HL-60/S4 treated with retinoic acid at 250 ng/mL for 4 days and 3 days (cell line): ENCODE measurements around the gene ZFP90.
"Not testable (repeated sequence)": the region's sequence is repeated elsewhere in the genome, so short reads cannot be mapped to it uniquely, and the experiment has no call there.

Experiments used
- in situ Hi-C: fragments of 300-500 bp; cut with MboI; formaldehyde crosslinking; loops from 2 replicates; pipeline ENCODE4 v1.7.0; 2022; ENCODE audit warnings: low sequenced_read_pairs

ZFP90 gene

DNA sequence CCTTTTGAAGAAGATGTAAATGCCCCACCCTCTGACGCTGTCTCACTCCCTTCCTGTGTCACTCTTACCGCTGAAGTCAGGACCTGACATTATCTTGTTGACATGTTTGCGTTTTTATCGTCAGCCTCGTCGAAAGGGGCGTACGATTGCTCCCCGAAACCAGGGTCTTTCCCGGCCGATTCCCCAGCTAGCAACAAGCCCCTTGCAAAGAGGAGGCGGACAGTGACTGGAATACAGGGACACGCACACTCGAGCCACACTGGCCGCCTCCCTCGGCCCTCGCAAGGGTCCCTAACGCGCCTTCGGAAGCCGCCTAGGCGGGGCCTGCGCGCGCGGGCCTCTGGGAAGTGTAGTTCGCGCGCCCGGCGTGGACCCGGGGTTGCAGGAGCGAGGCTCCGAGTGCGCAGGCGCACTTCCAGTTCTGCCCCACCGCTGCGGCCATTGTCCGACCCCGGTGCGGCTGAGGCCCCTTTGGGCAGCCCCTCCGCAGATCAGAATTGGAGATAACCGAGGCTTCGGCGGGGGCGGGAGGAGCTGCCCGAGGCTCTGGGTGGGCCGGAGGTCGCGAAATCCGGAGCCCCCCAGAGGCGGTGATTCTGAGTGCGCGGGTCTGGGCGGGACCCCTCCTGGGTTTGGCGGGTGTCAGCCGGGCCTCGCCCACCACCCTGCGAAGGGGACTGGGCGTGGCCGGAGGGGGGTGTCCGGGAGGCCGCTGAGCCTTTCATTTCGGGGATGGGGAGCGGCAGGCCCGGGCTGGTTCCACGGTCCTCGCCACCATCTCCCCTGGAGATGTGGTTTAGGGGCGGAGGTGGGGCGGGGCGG lies at the start of gene ZFP90:
Gene ZFP90 (plus strand): TSS at position 412 of the 822 bp plus-strand sequence. CDS start 502 bp downstream, outside the sequence.
- in situ Hi-C loops = loop anchor here (25.0 kb wide), 1 partner anchor 573 kb away; the partner anchor contains the start of gene HAS3

DNA sequence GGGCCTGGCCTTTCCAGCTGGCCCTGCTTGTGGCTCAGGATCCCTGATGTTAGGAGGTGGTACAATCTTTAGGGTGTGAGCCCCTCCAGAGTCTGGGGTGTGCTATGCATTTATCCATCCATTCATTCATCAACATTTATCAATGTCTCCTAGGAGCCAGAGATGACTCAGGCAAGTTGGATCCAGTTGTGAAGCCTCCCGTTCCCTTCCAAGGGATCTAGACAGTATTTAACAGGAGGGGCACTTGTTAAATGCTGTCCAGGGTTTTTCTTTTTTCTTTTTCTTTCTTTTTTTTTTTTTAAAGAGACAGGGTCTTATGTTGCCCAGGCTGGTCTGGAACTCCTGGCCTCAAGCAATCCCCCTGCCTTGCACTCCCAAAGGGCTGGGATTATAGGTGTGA lies 48.7 kb upstream of the ZFP90 start:
- in situ Hi-C loops = no loop called here

DNA sequence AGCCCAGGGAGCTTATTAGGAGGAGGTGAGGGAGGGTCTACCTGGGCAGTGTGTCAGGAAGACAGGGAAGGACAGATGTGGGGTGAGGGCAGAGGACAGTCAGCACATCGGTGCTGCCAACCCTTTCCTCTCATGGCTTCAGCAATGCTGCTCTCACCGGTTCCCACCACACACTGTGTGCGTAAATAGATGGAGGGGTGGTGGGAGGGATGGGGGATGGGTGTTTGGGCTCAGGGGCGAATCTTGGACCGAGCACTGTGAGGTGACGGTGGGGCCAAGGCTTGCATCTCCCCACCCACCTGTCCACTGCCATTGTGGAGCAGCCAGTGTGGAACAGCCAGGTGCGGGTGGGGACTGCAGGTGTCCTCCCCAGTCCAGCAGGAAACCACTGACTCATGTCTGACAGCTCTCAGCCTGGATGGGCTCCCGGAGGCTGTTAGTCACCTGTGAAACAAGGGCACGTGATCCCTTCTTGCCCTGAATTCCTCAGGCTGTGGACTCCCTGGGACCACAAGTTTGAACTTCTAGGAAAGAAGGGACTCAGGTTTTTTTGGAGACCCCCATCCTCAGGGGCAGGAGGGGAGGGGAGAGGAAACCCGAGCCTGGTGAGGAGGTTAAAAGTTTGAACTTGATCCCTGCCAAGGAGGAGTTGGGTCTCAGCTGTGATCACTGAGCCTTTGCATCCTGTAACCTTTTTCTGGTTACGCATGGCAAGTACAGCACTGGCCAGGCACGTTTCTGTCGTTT lies 48.1 kb upstream of the ZFP90 start:
- in situ Hi-C loops = no loop called here

DNA sequence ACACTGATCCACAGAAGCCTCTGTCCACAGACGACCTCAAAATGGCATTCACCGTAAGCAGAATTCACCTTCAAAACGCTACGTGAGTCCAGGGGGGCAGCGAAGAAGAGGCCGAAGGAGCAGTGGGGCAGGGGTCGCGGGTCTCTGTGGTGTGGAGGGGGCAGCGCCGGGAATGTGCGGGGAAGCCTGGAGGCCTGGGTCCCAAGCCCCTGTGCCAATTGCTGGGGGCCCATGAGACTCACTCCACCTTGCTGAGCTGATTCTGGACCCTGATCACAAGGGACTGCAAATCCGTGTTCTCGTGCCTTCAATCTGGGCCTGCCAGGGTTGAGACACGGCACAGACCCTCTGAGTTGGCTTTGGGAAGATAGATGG lies 47.5 kb upstream of the ZFP90 start:
- in situ Hi-C loops = no loop called here

DNA sequence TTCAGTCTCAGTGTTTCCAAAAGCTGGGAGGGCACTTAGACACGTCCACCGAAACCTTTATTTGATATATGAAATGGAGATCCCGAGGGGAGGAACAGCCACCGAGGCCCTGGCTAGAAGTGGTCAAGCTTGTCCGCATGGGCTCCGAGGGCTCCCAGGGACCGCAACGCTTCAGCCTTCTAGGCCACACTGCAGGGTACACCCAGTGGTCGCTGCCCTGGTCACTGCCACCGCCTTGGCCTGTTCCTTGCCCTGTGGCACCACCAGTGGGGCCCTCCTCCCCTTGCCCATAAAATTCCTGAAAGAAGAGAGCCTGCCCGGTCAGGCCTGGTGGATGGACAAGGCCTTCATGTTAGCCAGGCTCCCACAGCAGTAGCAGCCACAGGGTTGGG lies 46.9 kb upstream of the ZFP90 start:
- in situ Hi-C loops = no loop called here

DNA sequence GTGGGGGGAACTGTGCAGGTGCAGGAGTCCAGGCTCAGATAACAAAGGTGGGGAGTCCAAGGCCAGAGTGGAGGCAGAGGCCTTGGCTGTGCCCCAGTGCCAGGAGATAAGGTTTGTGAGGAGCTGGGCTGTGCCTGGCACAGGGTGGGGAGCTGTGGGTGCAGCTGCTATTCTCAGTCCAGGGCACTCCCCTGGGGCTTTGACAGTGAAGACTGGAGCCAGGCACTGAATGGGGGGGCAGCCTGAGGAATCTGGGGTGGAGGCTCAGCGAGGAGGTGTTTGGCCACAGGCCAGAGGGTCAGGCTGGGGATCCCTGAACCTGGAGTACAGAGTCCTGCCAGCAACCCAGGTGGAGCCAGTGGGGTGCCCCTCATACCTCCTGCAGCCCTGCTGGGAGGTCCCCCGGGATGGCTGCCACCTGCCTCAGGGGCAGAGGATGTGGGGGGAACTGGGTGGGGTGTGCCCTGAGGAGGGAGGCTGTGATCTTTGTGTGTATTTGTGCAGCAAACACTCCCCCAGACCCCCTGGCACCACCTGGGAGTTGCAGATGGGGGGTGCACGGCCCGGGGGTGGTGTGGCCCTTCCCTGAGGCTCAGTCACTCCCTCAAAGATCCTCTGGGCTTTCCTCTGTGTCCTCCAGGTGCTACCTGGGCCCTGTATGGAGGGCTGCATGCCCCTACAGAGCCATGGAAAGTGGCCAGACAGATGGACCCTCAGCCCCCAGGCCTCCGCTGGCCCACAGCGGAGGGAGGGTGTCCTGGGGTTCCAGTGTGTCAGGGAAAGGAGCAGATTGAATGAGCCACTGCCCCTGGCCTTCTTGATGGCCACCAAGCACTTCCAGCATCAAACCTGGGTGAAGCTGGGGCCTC lies 46.3 kb upstream of the ZFP90 start:
- in situ Hi-C loops = no loop called here

DNA sequence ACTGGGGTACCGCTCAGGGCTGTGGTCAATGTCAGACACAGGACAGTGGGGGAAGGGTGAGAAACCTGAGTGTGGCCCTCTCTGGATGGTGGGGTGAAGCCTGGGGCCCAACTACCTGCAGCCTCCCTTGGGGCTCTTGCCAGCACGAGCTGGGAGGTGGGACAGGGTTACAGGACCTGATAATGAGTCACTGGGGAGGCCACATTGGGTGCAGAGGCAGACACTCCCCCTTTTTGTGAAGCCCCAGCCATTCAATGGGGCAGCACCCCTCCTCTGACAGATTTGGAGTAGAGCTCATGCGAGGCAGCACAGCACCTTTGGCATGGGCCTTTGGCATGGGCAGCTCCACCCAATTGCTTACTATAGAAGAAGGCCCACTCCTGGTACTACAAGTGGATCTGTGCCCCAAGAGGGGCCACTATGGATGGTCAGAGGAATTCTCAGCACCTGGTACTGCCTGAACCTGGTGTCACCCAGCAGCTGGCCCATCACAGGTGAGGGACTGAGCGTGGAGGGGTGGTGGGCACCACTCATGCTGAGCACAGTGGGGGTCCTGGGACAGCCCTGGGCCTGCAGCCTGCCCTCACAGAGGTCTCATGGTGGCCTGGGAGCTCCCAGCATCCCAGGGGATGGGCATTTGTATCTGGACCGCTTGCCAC lies 45.5 kb upstream of the ZFP90 start:
- in situ Hi-C loops = no loop called here

DNA sequence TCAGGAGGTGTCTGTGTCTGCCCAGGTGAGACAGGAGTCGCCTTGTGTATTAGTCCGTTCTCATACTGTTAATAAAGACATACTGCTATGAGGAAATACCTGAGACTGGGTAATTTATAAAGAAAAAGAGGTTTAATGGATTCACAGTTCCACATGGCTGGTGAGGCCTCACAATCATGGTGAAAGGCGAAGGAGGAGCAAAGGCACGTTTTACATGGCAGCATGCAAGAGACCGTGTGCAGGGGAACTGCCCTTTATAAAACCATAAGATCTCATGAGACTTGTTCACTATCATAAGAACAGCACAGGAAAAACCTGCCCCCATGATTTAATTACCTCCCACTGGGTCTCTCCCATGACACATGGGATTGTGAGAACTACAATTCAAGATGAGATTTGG lies 44.8 kb upstream of the ZFP90 start:
- in situ Hi-C loops = not testable (repeated sequence)

DNA sequence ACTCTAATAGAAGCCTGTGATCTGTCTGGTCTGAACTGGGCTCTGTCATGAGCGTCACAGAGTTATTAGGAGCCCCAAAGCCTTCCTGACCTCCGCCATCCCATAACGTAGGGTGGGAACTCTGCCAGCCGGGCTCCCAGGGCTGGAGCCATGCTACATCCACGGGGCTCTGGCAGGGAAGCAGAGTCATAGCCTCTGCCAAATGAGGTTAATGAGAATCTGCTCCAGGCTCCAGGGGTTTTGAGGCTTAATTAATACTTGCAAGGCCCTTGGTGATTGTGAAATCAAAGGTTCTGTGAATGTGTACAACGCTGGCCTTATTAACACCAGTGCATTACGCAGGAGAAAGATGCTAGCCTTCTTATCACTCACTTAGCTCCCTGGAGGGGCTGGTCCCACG lies 42.4 kb upstream of the ZFP90 start:
- in situ Hi-C loops = no loop called here

DNA sequence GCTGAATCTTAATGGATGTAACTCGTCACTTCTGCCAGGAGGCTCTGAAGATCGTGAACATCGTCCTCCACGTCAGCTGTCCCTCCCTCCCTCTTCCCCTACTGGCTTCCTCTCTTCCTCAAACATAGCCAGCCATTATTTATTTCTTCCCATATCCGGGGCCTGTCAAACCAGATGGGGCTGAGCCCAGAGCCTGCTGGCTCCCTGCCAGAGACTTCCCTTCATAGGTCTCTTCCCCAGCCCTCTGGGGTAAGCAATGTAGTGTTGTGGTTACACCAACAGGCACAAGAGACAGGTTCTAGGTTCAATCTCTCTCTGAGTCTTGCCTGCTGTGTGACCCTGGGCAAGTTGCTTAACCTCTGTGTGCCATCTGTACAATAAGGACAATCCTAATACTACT lies 40.1 kb upstream of the ZFP90 start:
- in situ Hi-C loops = no loop called here

DNA sequence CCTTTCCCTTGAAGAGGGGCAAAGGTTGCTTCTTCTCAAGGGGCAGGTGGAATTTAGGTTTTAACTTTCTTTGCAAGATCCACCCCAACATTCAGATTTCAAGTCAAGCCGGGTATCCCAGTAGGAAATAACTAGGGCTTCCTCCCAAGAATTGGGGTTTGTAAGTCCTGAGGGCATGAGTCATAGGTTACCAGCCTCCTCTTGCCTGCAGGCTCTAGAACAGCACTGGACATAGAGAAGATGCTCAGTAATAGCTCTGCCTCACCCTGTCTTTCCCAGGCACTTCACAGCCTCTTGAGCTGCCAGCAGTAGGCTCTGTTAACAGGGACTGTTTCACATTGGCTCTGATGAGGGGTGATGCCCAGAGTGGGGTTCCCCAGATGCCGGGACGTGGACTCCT lies 35.8 kb upstream of the ZFP90 start:
- in situ Hi-C loops = no loop called here

DNA sequence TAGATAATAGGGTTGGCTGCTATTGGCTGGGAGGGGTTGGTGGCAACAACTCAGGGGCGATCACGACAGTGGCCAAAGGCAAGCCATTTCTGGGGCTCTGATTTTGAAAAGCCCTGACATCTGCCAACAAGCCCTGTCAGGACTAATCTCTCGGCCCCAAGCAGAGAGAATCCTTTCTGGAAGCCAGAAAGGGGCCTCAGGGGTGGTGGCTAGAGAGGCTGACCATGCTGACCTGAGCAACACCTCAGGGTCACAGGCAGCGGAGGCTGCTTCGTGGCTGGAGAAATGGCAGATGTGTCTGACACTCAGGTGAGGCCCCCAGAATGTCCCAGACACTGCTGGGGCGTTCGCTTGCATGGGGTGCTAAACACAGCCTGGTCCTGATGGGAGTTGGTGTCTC lies 35.0 kb upstream of the ZFP90 start:
- in situ Hi-C loops = no loop called here

DNA sequence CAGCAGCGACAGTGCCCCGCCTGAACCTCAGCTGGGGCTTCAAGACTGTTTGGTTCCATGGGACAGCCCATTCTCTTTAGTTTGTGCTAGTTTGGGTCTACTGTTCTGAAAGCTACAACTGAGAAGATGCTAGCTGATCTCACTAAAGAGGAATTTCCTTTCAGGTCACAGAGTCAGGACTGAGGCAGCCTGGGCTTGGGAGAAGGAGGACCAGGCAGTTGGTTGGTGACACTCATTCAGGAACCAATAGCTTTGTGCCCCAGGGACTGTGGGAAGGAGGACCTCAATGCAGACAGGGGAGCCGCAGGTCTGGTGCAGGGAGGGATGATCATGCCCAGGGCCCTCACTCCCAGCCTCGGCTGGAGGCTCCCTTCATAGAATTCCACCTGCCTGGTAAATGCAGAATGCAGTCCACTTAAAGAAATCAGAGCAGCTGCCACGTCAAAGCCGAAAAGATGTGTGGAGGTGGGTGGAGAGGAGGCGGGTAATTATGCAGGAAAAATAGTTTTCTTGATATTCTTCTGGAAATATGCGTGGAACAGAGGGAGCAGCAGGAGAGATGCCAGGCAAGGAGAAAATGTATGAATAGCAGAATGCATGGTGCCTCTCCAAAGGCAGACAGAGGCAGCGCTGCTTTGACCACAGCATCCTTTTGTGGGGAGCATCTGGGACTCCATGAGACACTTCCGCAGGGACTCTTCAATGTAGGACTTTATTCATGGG lies 32.6 kb upstream of the ZFP90 start:
- in situ Hi-C loops = no loop called here

DNA sequence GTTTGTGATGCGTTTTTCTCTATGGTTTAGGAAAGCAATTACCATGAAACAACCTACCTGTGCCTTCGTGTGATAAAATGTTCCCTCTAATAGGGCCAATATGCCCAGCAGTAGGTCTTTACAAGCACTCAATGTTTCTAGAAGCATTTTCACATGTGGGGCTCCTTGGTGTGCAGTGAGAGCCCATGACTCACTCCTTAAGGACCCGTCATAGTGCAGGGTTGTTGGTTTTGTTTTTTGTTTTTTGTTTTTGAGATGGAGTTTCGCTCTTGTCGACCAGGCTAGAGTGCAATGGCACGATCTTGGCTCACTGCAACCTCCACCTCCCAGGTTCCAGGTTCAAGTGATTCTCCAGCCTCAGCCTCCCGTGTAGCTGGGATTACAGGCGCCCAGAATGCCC lies 31.1 kb upstream of the ZFP90 start:
- in situ Hi-C loops = no loop called here

DNA sequence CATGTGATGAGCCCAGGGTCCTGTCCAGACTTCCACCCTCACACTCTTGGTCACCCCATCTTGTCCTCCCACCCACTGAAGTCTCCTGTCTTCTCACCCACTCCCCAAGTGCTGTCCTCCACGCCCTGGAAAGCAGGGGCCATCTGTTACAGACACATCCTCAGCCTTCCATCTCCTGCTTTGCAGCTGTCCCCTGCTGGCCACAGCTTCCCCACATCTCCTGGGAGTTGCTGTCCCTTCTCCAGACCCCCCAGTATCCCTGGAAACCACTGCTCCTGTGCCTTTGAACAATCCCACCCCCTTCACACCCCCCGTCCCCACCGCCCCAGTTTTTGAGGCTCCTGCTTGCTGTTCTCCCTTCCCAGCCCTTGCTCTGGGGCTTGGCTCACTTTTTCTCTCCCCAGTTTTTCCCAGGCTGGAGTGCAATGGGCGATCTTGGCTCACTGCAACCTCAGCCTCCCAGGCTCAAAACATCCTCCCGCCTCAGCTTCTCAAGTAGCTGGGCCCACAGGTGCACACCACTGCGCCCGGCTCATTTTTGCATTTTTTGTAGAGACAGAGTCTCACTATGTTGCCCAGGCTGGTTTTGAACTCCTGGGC lies 30.4 kb upstream of the ZFP90 start:
- in situ Hi-C loops = no loop called here

DNA sequence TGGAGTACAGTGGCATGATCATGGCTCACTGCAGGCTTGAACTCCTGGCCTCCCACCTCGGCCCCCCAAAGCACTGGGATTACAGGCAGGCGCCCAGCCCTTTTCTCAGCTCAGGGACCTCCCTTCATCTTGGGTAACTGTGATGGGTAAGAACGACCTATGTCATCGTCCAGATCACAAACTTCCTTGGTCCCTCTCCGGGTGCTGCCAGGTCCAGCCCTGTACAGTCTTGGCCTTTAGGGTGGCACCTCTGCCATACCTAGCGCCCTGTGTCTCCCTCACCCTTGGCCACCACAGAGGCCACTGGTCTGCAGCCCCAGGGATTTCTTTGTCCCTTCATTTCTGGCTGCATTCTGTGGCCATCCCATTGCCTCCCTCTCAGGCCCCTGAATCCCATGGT lies 29.7 kb upstream of the ZFP90 start:
- in situ Hi-C loops = no loop called here

DNA sequence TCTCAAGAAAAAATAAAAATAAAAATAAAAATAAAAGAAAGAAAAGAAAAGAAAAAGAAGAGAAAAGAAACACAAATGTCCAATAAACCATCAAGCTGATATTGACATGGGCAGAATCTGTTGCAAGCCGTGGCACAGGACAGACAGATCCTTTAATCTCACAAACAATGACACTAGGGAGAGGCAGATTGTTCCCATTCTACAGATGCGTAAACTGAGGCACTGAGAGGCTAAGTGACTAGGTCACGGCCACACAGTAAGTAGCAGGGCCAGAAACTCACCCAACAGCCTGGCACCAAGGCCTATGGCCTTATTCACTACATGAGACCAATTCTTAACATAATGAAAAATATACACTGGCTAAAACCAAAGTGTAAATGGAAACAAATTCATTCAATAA lies 28.3 kb upstream of the ZFP90 start:
- in situ Hi-C loops = no loop called here

DNA sequence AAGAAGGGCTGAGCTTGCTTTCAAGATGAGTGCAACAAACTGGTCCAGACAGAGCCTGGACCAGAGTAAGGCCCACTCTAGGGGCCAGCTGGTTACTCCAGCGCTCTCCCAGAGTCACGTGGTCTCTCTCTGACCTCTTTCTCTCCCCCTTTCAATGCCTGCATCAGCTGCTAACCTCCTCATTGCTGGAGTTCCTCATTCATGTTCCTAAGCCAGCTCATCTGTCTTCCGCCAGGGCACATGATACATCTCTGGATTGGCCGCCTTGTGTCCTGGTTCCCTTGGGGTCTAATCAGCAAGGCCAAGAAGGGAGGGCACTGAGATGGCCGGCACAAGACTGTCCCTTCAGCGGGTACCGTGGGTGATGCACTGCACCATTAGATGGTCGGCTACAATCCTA lies 26.9 kb upstream of the ZFP90 start:
- in situ Hi-C loops = no loop called here

DNA sequence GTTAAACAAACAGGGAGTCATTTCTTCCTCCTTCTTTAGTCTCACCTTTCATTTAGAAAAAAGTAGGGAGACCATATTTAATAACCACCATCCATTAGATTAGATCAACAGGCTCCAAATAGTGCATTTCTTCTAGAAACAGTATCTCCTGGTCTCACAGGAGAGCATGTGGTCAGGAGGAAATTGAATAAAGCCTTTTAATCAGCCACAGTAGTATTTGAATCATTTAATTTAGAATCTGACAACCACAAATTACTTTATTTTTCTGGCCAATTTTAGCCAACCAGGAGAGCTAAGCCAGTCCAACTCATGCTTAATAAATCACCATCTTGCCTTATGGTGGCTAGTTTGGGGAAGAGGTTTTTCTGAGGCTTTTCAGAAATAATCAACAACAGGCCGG lies 26.3 kb upstream of the ZFP90 start:
- in situ Hi-C loops = no loop called here

DNA sequence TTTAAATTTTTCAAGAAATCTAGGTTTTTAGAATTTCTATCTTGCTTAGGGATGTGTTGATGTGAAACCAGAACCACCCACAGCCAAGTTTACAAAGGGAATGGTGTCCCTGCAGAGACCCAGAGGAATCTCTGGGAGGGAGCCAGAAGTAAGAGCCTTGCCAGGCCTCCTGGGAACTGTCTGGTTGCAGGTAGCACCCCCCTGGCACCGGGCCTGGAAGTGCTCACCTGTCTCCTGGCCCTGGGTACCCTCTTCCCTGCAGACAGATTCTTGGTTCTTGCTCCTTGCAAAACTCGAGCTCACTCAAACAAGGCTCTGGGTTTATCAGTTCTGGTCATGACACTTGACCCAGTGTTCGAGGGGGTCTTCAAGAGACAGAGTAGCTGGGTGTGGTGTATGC lies 24.6 kb upstream of the ZFP90 start:
- in situ Hi-C loops = no loop called here
